Cardiac muscle cell (in vitro differentiated cells and primary cell): Measurements from ENCODE around the gene EVI5L. TPM values are rescaled to one million over a fixed set of nuclear protein-coding genes. Genes with fewer than 3 reads are reported as not detected.

Experiments used
- DNase-seq, 2 donors: peaks; one replicate each; pipeline versions ENCODE4 v3.0.0 to v3.0.0-alpha.2; 2010 to 2017; ENCODE audit warnings: low read depth in 1 of 2, low spot score in 1 of 2
- H3K27ac ChIP-seq: fragments of 200-600 bp; sonication (generic); 2 replicates; pipeline ENCODE4 v1.5.1; 2016
- H3K27me3 ChIP-seq: fragments of 200-600 bp; sonication (generic); 2 replicates; pipeline ENCODE4 v1.6.0; 2016; ENCODE audit warnings: control low read depth
- H3K36me3 ChIP-seq: fragments of 200-600 bp; sonication (generic); 2 replicates; pipeline ENCODE4 v1.5.1; 2016; ENCODE audit warnings: control low read depth
- H3K4me1 ChIP-seq: fragments of 200-600 bp; sonication (generic); 2 replicates; pipeline ENCODE4 v1.8.1; 2017; ENCODE audit warnings: low read depth, mild to moderate bottlenecking, mixed run types
- H3K4me3 ChIP-seq: fragments of 200-600 bp; sonication (generic); 2 replicates; pipeline ENCODE4 v1.5.1; 2016; ENCODE audit warnings: mild to moderate bottlenecking
- H3K9me3 ChIP-seq: fragments of 200-600 bp; sonication (generic); 2 replicates; pipeline ENCODE4 v1.5.1; 2017; ENCODE audit warnings: low read depth, mild to moderate bottlenecking, control low read depth
- CTCF ChIP-seq: IDR thresholded peaks from 2 replicates; pipeline ENCODE4 v1.5.1; 2012; ENCODE audit warnings: low read depth, mild to moderate bottlenecking, low read length
- polyA plus RNA-seq: library from polyadenylated mRNA; unstranded; fragments of >200 nt; fragmentation: Nextera tagmentation; extraction: Ambion mirVana; gene quantifications from 2 replicates; pipeline ENCODE4 v1.2.1, GENCODE V29; 2016
- total RNA-seq: library from RNA; depleted of rRNA; stranded (reverse); fragments of >200 nt; gene quantifications from 2 replicates; pipeline ENCODE4 v1.2.3, GENCODE V29; 2016

The EVI5L gene
- total and polyA plus RNA-seq, 2 experiments from 2014 or later = 29.1 to 41.9 TPM

- TF ChIP-seq CTCF = no peak
- no peaks in the 10 kb centered on the region for H3K9me3 ChIP-seq
- H3K27ac ChIP-seq = no peak overlapping the region
- H3K4me3 ChIP-seq = no peak overlapping the region
- H3K36me3 ChIP-seq = no peaks in the 10 kb centered on the region
- no peaks in the 10 kb centered on the region for H3K27me3 ChIP-seq
- no peaks in the 10 kb centered on the region for H3K4me1 ChIP-seq
- no peak for DNase-seq
These were observed 65.5 kb downstream of the EVI5L start for GRCh38 chr19:7895565-7895964.

GRCh38 chr19:7897292-7897691 lies 67.3 kb downstream of the EVI5L start:
- Histone ChIP-seq H3K27ac (no peak overlapping the region), H3K4me1 (no peaks in the 10 kb centered on the region), H3K9me3 (no peaks in the 10 kb centered on the region), H3K36me3 (no peaks in the 10 kb centered on the region), H3K4me3 (no peak overlapping the region), H3K27me3 (no peaks in the 10 kb centered on the region)
- TF ChIP-seq CTCF = no peak
- no peak for DNase-seq

GRCh38 chr19:7898967-7899366 lies 68.9 kb downstream of the EVI5L start:
- TF ChIP-seq CTCF = no peak
- no peak overlapping the region for H3K4me3 ChIP-seq
- no peaks in the 10 kb centered on the region for H3K9me3 ChIP-seq
- DNase-seq = no peak
- H3K27ac ChIP-seq = no peak overlapping the region
- peaks cover 4% of the 10 kb centered on the region for H3K4me1 ChIP-seq
- no peaks in the 10 kb centered on the region for H3K36me3 ChIP-seq
- H3K27me3 ChIP-seq = no peaks in the 10 kb centered on the region

- TF ChIP-seq CTCF = no peak
These were observed 69.8 kb downstream of the EVI5L start for GRCh38 chr19:7899751-7900378.

GRCh38 chr19:7900401-7900870 lies 70.4 kb downstream of the EVI5L start:
- Histone ChIP-seq H3K36me3 (no peaks in the 10 kb centered on the region), H3K9me3 (no peaks in the 10 kb centered on the region), H3K27ac (no peak overlapping the region), H3K27me3 (no peaks in the 10 kb centered on the region), H3K4me3 (no peak overlapping the region), H3K4me1 (peaks cover 14% of the 10 kb centered on the region)
- TF ChIP-seq CTCF = no peak
- DNase-seq = no peak

More at GRCh38 chr19:7899751-7900378, 69.8 kb downstream of the EVI5L start:
- Histone ChIP-seq H3K36me3 (no peaks in the 10 kb centered on the region), H3K4me1 (peaks cover 9% of the 10 kb centered on the region), H3K9me3 (no peaks in the 10 kb centered on the region), H3K4me3 (no peak overlapping the region), H3K27me3 (no peaks in the 10 kb centered on the region), H3K27ac (no peak overlapping the region)
- DNase-seq = no peak
